ENCODE results near the gene SPRED2.

Gene SPRED2

GRCh38 chr2:65287364-65287763 lies 145.0 kb downstream of the SPRED2 start:
- Histone ChIP-seq H3K4me1 (ENCODE audit: control insufficient read depth in 1 of 2, insufficient read depth in 2 of 2, low read length in 2 of 2) (peaks cover 0 to 6% of the 10 kb centered on the region in 2 donors), H3K4me3 (ENCODE audit: low read depth in 1 of 2, low read length in 2 of 2) (no peak overlapping the region), H3K27me3 (ENCODE audit: low read depth, low read length) (no peaks in the 10 kb centered on the region), H3K27ac (ENCODE audit: low read length) (no peak overlapping the region), H3K9me3 (ENCODE audit: control insufficient read depth in 1 of 2, low read length in 2 of 2) (no peaks in the 10 kb centered on the region), H3K36me3 (ENCODE audit: control insufficient read depth in 1 of 2, insufficient read depth in 2 of 2, low read length in 2 of 2) (no peaks in the 10 kb centered on the region)

- Histone ChIP-seq H3K27me3 (ENCODE audit: low read depth, low read length) (no peaks in the 10 kb centered on the region), H3K27ac (ENCODE audit: low read length) (no peak overlapping the region), H3K4me3 (ENCODE audit: low read depth in 1 of 2, low read length in 2 of 2) (no peak overlapping the region), H3K36me3 (ENCODE audit: control insufficient read depth in 1 of 2, insufficient read depth in 2 of 2, low read length in 2 of 2) (no peaks in the 10 kb centered on the region), H3K4me1 (ENCODE audit: control insufficient read depth in 1 of 2, insufficient read depth in 2 of 2, low read length in 2 of 2) (peaks cover 3 to 7% of the 10 kb centered on the region in 2 donors), H3K9me3 (ENCODE audit: control insufficient read depth in 1 of 2, low read length in 2 of 2) (no peaks in the 10 kb centered on the region)
Measured at GRCh38 chr2:65282477-65283053, 149.8 kb downstream of the SPRED2 start.

GRCh38 chr2:65281627-65282351 lies 150.6 kb downstream of the SPRED2 start:
- H3K36me3 ChIP-seq (ENCODE audit: control insufficient read depth in 1 of 2, insufficient read depth in 2 of 2, low read length in 2 of 2), result no peaks in the 10 kb centered on the region
- no peak overlapping the region for H3K4me3 ChIP-seq (ENCODE audit: low read depth in 1 of 2, low read length in 2 of 2)
- no peak overlapping the region for H3K27ac ChIP-seq (ENCODE audit: low read length)
- H3K4me1 ChIP-seq (ENCODE audit: control insufficient read depth in 1 of 2, insufficient read depth in 2 of 2, low read length in 2 of 2), result peaks cover 3 to 7% of the 10 kb centered on the region in 2 donors
- no peaks in the 10 kb centered on the region for H3K9me3 ChIP-seq (ENCODE audit: control insufficient read depth in 1 of 2, low read length in 2 of 2)
- no peaks in the 10 kb centered on the region for H3K27me3 ChIP-seq (ENCODE audit: low read depth, low read length)

- no peak overlapping the region for H3K27ac ChIP-seq (ENCODE audit: low read length)
Measured at GRCh38 chr2:65279756-65280155, 152.6 kb downstream of the SPRED2 start.

GRCh38 chr2:65278531-65278981 lies 153.8 kb downstream of the SPRED2 start:
- no peak overlapping the region for H3K4me3 ChIP-seq (ENCODE audit: low read depth in 1 of 2, low read length in 2 of 2)
- H3K9me3 ChIP-seq (ENCODE audit: control insufficient read depth in 1 of 2, low read length in 2 of 2), result no peaks in the 10 kb centered on the region
- H3K4me1 ChIP-seq (ENCODE audit: control insufficient read depth in 1 of 2, insufficient read depth in 2 of 2, low read length in 2 of 2), result peaks cover 3 to 7% of the 10 kb centered on the region in 2 donors
- no peaks in the 10 kb centered on the region for H3K27me3 ChIP-seq (ENCODE audit: low read depth, low read length)
- H3K27ac ChIP-seq (ENCODE audit: low read length), result no peak overlapping the region
- H3K36me3 ChIP-seq (ENCODE audit: control insufficient read depth in 1 of 2, insufficient read depth in 2 of 2, low read length in 2 of 2), result no peaks in the 10 kb centered on the region

More at GRCh38 chr2:65279756-65280155, 152.6 kb downstream of the SPRED2 start:
- no peak overlapping the region for H3K4me3 ChIP-seq (ENCODE audit: low read depth in 1 of 2, low read length in 2 of 2)
- no peaks in the 10 kb centered on the region for H3K36me3 ChIP-seq (ENCODE audit: control insufficient read depth in 1 of 2, insufficient read depth in 2 of 2, low read length in 2 of 2)
- H3K4me1 ChIP-seq (ENCODE audit: control insufficient read depth in 1 of 2, insufficient read depth in 2 of 2, low read length in 2 of 2), result peaks cover 3 to 7% of the 10 kb centered on the region in 2 donors
- no peaks in the 10 kb centered on the region for H3K9me3 ChIP-seq (ENCODE audit: control insufficient read depth in 1 of 2, low read length in 2 of 2)
- H3K27me3 ChIP-seq (ENCODE audit: low read depth, low read length), result no peaks in the 10 kb centered on the region

GRCh38 chr2:65277791-65278483 lies 154.5 kb downstream of the SPRED2 start:
- no peaks in the 10 kb centered on the region for H3K9me3 ChIP-seq (ENCODE audit: control insufficient read depth in 1 of 2, low read length in 2 of 2)
- H3K27me3 ChIP-seq (ENCODE audit: low read depth, low read length), result no peaks in the 10 kb centered on the region
- peaks cover under 1 to 3% of the 10 kb centered on the region in 2 donors for H3K36me3 ChIP-seq (ENCODE audit: control insufficient read depth in 1 of 2, insufficient read depth in 2 of 2, low read length in 2 of 2)
- H3K27ac ChIP-seq (ENCODE audit: low read length), result no peak overlapping the region
- peaks cover 3 to 7% of the 10 kb centered on the region in 2 donors for H3K4me1 ChIP-seq (ENCODE audit: control insufficient read depth in 1 of 2, insufficient read depth in 2 of 2, low read length in 2 of 2)
- H3K4me3 ChIP-seq (ENCODE audit: low read depth in 1 of 2, low read length in 2 of 2), result no peak overlapping the region

GRCh38 chr2:65277118-65277517 lies 155.3 kb downstream of the SPRED2 start:
- H3K9me3 ChIP-seq (ENCODE audit: control insufficient read depth in 1 of 2, low read length in 2 of 2), result no peaks in the 10 kb centered on the region
- H3K27me3 ChIP-seq (ENCODE audit: low read depth, low read length), result no peaks in the 10 kb centered on the region
- no peak overlapping the region for H3K4me3 ChIP-seq (ENCODE audit: low read depth in 1 of 2, low read length in 2 of 2)
- H3K4me1 ChIP-seq (ENCODE audit: control insufficient read depth in 1 of 2, insufficient read depth in 2 of 2, low read length in 2 of 2), result peaks cover 3 to 7% of the 10 kb centered on the region in 2 donors
- H3K36me3 ChIP-seq (ENCODE audit: control insufficient read depth in 1 of 2, insufficient read depth in 2 of 2, low read length in 2 of 2), result peaks cover 8 to 11% of the 10 kb centered on the region in 2 donors
- H3K27ac ChIP-seq (ENCODE audit: low read length), result no peak overlapping the region

GRCh38 chr2:65276609-65277008 lies 155.8 kb downstream of the SPRED2 start:
- H3K27me3 ChIP-seq (ENCODE audit: low read depth, low read length), result no peaks in the 10 kb centered on the region
- no peaks in the 10 kb centered on the region for H3K9me3 ChIP-seq (ENCODE audit: control insufficient read depth in 1 of 2, low read length in 2 of 2)
- H3K4me3 ChIP-seq (ENCODE audit: low read depth in 1 of 2, low read length in 2 of 2), result no peak overlapping the region
- no peak overlapping the region for H3K27ac ChIP-seq (ENCODE audit: low read length)
- peaks cover 3 to 7% of the 10 kb centered on the region in 2 donors for H3K4me1 ChIP-seq (ENCODE audit: control insufficient read depth in 1 of 2, insufficient read depth in 2 of 2, low read length in 2 of 2)
- peaks cover 11 to 16% of the 10 kb centered on the region in 2 donors for H3K36me3 ChIP-seq (ENCODE audit: control insufficient read depth in 1 of 2, insufficient read depth in 2 of 2, low read length in 2 of 2)

- H3K27me3 ChIP-seq (ENCODE audit: low read depth, low read length), result no peaks in the 10 kb centered on the region
- H3K27ac ChIP-seq (ENCODE audit: low read length), result no peak overlapping the region
- H3K9me3 ChIP-seq (ENCODE audit: control insufficient read depth in 1 of 2, low read length in 2 of 2), result no peaks in the 10 kb centered on the region
- H3K36me3 ChIP-seq (ENCODE audit: control insufficient read depth in 1 of 2, insufficient read depth in 2 of 2, low read length in 2 of 2), result peaks cover 13 to 18% of the 10 kb centered on the region in 2 donors
- H3K4me3 ChIP-seq (ENCODE audit: low read depth in 1 of 2, low read length in 2 of 2), result no peak overlapping the region
- peaks cover 3 to 7% of the 10 kb centered on the region in 2 donors for H3K4me1 ChIP-seq (ENCODE audit: control insufficient read depth in 1 of 2, insufficient read depth in 2 of 2, low read length in 2 of 2)
Measured at GRCh38 chr2:65275141-65275915, 157.1 kb downstream of the SPRED2 start.

GRCh38 chr2:65273344-65273743 lies 159.1 kb downstream of the SPRED2 start:
- H3K27ac ChIP-seq (ENCODE audit: low read length), result no peak overlapping the region
- H3K4me1 ChIP-seq (ENCODE audit: control insufficient read depth in 1 of 2, insufficient read depth in 2 of 2, low read length in 2 of 2), result peaks cover 0 to 4% of the 10 kb centered on the region in 2 donors
- no peaks in the 10 kb centered on the region for H3K9me3 ChIP-seq (ENCODE audit: control insufficient read depth in 1 of 2, low read length in 2 of 2)
- H3K4me3 ChIP-seq (ENCODE audit: low read depth in 1 of 2, low read length in 2 of 2), result no peak overlapping the region
- H3K27me3 ChIP-seq (ENCODE audit: low read depth, low read length), result no peaks in the 10 kb centered on the region
- H3K36me3 ChIP-seq (ENCODE audit: control insufficient read depth in 1 of 2, insufficient read depth in 2 of 2, low read length in 2 of 2), result peaks cover 15 to 27% of the 10 kb centered on the region in 2 donors

GRCh38 chr2:65268957-65269356 lies 163.4 kb downstream of the SPRED2 start:
- peaks cover 36 to 40% of the 10 kb centered on the region in 2 donors for H3K36me3 ChIP-seq (ENCODE audit: control insufficient read depth in 1 of 2, insufficient read depth in 2 of 2, low read length in 2 of 2)
- H3K4me3 ChIP-seq (ENCODE audit: low read depth in 1 of 2, low read length in 2 of 2), result no peak overlapping the region
- no peaks in the 10 kb centered on the region for H3K9me3 ChIP-seq (ENCODE audit: control insufficient read depth in 1 of 2, low read length in 2 of 2)
- no peaks in the 10 kb centered on the region for H3K27me3 ChIP-seq (ENCODE audit: low read depth, low read length)
- H3K27ac ChIP-seq (ENCODE audit: low read length), result no peak overlapping the region
- no peaks in the 10 kb centered on the region for H3K4me1 ChIP-seq (ENCODE audit: control insufficient read depth in 1 of 2, insufficient read depth in 2 of 2, low read length in 2 of 2)

Measured in muscle layer of duodenum (tissue), 2 donors.